GM19240 (cell line): Measurements from ENCODE around the gene APBA1.
"Not testable (repeated sequence)": the region's sequence is repeated elsewhere in the genome, so short reads cannot be mapped to it uniquely, and the experiment has no call there.

Experiments used
- DNase-seq: peaks from one replicate; pipeline ENCODE4 v3.0.0; 2011; ENCODE audit warnings: low spot score; ENCODE audit not compliant: insufficient read length

Gene APBA1

DNA sequence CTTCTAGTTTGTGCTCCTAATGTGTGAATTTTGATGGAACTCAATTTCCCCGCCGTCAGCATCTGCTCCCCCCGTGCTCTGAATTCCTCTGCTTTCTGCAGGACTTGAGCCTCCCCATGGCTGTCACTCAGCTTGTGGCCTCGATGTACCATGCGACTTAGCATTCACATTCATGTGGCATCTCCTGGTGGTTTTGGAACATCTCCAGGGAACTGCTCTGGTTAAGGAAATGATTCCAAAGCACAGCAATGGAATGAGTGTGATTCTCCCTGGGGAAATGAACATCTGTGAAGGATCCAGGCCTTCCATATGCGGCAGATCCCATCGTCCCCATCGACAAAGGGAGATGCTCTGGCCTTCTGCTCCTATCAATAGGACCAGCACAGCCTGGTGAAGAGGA lies 228.2 kb downstream of the APBA1 start:
- no peak for DNase-seq

DNA sequence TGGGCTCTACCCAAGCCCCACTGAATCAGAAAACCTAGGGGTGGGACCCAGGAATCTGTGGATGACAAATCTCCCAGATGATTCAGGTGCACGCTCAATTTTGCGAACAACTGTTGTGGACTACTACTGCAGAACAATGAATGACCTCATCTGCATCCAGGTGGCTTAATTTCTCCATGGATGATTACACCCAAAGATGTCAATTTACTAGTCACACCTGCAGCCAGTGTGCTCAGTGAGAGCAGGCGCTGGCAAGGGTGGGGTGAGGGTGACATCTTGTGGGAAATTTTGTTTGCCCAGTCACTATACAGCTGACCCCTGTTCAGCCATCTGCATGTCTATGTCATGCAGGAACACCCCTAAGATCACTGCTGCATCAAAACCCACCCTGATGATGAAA lies 229.0 kb downstream of the APBA1 start:
- no peak for DNase-seq

- no peak for DNase-seq
Measured at GRCh38 chr9:69442486-69442885, 229.7 kb downstream of the APBA1 start.

GRCh38 chr9:69440254-69440955 lies 231.8 kb downstream of the APBA1 start:
- DNase-seq = not testable (repeated sequence)

GRCh38 chr9:69439654-69440053 lies 232.5 kb downstream of the APBA1 start:
- DNase-seq = not testable (repeated sequence)

- no peak for DNase-seq
Measured at GRCh38 chr9:69433968-69434367, 238.2 kb downstream of the APBA1 start.

DNA sequence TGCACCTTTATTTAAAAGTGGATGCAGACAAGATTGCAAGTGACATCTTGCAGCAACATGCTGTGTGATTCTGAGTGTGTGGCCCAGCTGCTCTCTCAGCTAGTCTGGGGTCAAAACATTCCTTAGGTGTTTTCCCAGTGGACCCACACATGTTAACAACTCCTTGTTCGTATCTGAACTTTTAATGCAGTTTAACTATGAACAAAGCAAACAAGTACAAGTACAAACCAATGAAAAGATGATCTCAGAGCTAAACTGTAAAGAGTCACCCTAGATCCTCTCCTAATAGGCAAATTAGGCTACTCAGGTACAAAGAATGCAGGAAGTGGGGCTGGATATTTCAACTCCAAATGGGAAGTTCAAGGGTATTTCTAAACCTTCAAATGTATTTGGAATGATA lies 238.8 kb downstream of the APBA1 start:
- DNase-seq = no peak

DNA sequence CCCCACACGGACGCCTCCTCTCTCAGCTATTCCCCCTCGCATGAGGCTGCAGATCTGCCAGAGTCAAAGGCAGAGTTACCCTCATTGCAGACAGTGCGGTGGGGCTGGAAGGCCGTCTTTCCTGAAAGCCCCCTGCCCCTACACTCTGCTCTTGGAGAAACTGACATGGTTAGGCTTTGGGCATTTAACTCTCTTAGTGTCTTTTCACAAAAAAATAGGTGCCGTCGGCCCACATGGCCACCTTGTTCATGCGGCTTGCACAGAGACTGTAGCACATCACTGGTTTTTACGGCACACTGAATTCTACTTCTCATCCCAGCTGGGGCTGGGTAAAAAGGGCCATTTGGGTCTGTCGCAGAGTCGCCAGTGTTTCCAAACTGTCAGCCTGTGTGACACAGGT lies 239.5 kb downstream of the APBA1 start:
- no peak for DNase-seq

DNA sequence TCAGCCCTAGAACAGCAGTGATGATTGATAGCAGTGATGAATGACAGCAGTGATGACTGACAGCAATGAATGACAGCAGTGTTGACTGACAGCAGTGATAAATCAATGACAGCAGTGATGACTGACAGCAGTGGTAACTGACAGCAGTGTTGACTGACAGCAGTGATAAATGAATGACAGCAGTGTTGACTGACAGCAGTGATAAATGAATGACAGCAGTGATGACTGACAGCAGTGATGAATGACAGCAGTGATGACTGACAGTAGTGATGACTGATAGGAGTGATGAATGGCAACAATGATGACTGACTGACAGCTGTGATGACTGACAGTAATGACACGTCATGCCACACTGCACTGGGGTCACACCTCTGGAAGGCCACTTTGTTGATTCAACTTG lies 240.4 kb downstream of the APBA1 start:
- no peak for DNase-seq

- no peak for DNase-seq
Measured at GRCh38 chr9:69431203-69431602, 241.0 kb downstream of the APBA1 start.

DNA sequence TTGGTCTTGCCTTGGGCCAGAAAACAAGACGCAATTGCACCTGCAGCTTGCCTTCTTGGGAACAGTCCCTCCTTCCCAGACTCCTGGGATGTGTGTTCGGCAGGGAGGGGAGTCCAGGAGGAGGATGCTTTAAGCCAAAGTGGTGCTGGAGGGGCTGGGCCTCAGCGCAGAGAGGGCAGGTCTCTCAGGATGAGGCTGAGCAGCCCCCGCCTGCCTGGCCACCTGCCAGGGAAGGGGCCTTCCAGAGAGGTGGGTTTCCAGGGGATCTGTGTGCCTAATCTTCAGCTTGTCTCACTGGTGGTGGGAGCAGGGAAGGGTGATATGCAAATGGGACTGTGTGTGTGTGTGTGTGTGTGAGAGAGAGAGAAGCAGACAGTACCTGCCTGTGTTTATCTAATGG lies 242.0 kb downstream of the APBA1 start:
- no peak for DNase-seq

- no peak for DNase-seq
Measured at GRCh38 chr9:69429281-69429680, 242.9 kb downstream of the APBA1 start.

DNA sequence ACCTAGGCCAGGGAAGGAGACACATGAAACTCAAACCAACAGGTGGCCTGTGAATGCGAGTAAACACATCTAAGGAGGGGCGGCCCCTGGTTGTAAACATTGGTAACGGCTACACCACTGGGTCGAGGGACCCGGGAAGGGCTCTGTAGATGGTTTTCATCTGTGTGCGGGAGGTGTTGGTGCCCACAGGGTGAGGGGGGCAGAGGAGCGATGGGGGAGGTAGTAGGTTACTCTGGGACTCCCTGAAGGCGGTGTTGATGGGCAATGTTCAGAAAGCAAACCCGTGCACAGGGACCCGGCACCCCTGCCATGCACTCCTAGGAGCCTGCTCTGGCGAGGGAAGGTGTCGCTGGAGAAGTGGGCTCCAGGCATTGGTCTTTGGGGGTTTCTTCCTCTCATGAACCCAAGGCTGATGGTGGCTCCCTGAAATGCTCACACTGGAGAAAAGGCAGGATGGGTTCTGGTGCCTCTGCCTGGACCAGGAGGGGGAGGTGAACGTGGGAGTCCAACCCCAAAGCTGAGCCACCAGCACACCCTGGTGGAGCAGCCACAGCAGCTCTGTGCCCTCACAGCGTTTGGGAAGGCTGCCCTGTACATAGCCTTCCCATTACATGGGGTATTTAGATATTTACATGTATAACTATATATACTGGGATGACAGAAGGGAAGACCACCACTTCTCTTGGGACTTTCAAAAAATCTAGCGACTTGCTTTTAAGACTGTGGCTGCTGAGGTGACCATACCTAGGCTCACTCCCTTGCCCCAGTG lies 244.0 kb downstream of the APBA1 start:
- DNase-seq = no peak

DNA sequence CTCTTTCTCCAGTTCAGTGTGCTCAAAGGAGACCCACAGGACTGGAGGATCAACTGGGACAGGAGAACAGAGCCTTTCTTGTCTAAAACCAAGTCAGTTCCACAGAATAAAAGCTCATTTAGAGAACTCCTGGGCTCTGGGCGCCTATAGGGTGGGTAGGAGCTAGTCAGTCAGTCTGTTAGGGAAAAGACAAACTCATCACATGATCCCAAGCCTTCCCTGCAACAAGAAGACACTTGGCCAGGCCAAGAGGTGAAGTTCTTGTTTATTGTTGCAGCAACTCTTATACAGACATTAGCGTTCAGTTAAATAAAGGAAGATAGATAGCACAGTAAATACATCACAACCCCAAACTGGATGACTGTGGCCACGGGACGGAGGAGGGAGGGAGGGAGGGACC lies 244.9 kb downstream of the APBA1 start:
- DNase-seq = no peak

GRCh38 chr9:69425136-69425801 lies 246.9 kb downstream of the APBA1 start:
- DNase-seq = no peak

DNA sequence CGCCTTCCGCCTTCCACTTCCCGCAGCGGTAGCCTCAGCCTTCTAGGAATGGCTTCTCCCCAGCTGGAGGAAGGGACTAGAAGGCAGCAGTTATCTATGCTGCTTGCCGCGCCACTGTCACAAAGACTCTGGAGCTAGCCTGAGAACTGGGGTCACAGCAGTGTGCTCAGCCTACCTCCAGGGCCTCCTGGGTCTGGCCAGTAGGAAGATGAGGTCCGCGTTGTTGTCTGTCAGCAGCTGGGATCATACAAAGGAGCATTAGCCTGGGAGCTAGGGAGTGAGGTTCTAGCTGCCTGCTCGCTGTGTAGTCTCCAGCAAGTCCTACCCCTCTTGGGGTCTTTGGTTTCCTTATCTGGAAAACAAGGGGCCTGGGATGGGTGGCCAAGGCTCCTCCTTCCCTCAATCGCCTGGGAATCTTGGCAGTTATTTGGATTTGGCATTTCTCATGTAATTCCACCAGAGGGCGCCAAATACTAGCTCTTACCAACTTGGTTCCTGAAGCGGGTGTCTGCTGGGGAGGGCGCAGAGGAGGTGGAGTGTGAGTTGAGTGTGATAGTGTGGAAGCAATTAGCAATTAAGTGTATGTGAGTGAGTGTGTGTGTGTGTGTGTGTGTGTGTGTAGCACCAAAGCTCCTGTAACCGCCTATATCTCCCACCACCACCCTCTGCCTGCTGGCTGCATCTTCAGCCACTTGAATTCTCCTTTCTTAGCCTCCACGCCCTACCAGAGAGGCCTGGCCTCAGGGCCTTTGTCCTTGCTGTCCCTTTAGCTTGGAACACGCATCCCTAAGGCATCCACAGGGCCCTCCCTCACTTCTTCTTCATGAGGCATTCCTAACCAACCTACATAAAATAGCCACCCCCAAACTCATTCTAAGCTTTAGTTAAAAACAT lies 250.0 kb downstream of the APBA1 start:
- DNase-seq = peak; percentile 66

DNA sequence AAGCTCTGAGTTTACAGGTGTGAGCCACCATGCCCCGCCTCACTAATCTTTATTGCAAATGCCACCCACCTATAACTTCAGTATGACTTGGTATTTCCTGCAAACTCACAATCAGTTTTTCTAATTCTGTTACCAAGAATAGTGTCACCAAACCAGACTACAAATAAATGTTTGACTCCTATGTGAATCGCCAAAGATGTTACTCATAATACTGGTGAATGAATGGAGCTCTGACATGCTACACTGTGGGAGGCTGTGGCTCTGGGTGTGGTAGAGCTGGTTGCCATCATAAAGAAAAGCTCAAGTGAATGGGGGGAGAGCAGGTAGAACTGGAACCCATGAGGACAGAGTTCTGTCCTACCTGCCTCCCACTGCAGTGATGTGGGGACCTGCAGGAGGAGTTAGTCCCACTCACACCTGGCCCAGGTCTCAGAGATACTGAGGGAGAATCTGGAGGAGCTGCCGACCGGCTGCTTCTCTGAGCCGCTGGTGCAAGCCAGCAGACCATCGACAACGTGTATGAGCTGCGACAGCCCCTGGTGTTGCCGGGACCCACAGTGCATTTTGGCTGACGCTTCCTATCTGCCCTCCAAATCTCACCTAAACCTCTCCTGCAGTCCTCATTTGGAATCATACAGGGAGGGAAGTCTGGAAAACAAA lies 251.4 kb downstream of the APBA1 start:
- no peak for DNase-seq

DNA sequence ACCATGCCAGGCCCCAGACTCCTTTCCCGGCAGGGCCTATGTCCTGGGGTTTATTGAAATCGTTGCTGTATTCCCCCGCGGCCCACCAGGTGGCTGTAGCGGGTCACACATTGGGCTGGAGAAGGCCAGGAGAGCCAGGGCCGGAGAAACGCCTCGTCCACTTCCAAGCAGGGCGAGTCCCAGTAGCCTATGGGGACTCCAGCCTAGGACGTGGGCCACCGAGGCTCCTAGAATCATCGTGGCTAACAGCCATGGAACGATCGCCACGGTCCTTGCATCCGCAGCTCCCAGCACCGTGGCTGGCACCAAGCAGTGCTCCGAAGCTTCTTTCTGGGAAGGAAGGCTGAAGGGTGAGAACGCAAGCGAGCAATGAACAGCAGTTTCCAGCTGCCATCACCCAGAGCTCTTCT lies 259.4 kb downstream of the APBA1 start:
- no peak for DNase-seq

- DNase-seq = no peak
Measured at GRCh38 chr9:69411931-69412740, 260.0 kb downstream of the APBA1 start.

DNA sequence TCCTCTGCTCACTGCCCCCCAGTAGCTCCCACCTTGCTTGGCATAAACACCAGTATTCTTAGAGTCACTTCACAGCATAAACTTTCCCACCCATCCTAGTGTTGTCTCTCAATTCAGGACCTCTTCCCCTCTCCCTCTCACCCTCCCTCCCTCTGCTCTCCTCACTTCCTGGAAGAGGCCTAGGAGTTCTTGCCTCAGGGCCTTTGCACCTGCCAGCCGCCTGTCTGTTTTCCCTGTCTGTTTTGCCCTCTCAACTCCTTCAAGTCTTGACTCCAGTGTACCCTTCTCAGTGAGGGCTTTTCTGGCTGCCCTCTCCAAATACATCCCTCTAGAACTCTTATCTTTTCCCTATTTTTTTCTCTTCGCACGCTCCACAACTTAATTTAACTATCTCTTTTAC lies 260.9 kb downstream of the APBA1 start:
- no peak for DNase-seq
